CD4-positive, alpha-beta T cell (primary cell): ENCODE measurements around the gene POU3F1. TPM values are rescaled to one million over a fixed set of nuclear protein-coding genes. Genes with fewer than 3 reads are reported as not detected.

Source experiments
- ATAC-seq: fragments of 200-7000 bp; cut with Tn5 transposase; one replicate; pipeline ENCODE4 v1.10.0; 2022; ENCODE audit warnings: mild to moderate bottlenecking; ENCODE audit not compliant: poor library complexity
- CTCF ChIA-PET: fragments of 350-600 bp; sonication (Branson Sonifier 250); formaldehyde crosslinking; loops from one replicate; lab custom pipeline; 2021; ENCODE audit warnings: antibody characterized with exemption, inconsistent platforms; lab: Charles Lee
- POLR2A ChIA-PET: fragments of 350-600 bp; sonication (Branson Sonifier 250); formaldehyde crosslinking; loops from one replicate; lab custom pipeline; 2021; ENCODE audit warnings: antibody characterized with exemption, inconsistent platforms; lab: Charles Lee
- DNase-seq, 14 experiments: peaks; one replicate each; pipeline ENCODE4 v3.0.0-alpha.2; 2013 to 2020; ENCODE audit warnings: mixed read lengths in 2 of 14
- H3K27ac ChIP-seq, 2 donors: one replicate each; pipeline versions ENCODE4 v1.5.1 to v1.7.0; 2013; ENCODE audit warnings: low read length in 2 of 2, low read depth in 1 of 2, mild to moderate bottlenecking in 1 of 2
- H3K27me3 ChIP-seq, 2 experiments: 1 replicate in 1 of 2; 2 replicates in 1 of 2; pipeline versions ENCODE4 v1.6.1 to v1.7.0; 2013; ENCODE audit warnings: low read length in 2 of 2, control low read depth in 1 of 2, mild to moderate bottlenecking in 1 of 2, moderate library complexity in 1 of 2; ENCODE audit not compliant: insufficient read depth in 2 of 2, control insufficient read depth in 1 of 2
- H3K36me3 ChIP-seq: one replicate; pipeline ENCODE4 v1.6.1; 2013; ENCODE audit warnings: low read length, control low read depth; ENCODE audit not compliant: insufficient read depth
- H3K4me1 ChIP-seq: one replicate; pipeline ENCODE4 v1.6.1; 2013; ENCODE audit warnings: low read length, control low read depth; ENCODE audit not compliant: insufficient read depth
- H3K4me3 ChIP-seq: one replicate; pipeline ENCODE4 v1.5.1; 2013; ENCODE audit warnings: mild to moderate bottlenecking, low read length, moderate library complexity
- H3K9me3 ChIP-seq, 2 experiments: 1 replicate in 1 of 2; 2 replicates in 1 of 2; pipeline versions ENCODE4 v1.6.1 to v1.7.0; 2013; ENCODE audit warnings: low read length in 2 of 2, mild to moderate bottlenecking in 2 of 2, control low read depth in 1 of 2, moderate library complexity in 1 of 2; ENCODE audit not compliant: control insufficient read depth in 1 of 2, insufficient read depth in 1 of 2
- H3K27ac Mint-ChIP-seq: one replicate; pipeline ENCODE4 v1.8.0; 2020; ENCODE audit warnings: mixed read lengths
- H3K27me3 Mint-ChIP-seq: one replicate; pipeline ENCODE4 v1.8.0; 2021; ENCODE audit warnings: mixed read lengths
- H3K36me3 Mint-ChIP-seq: one replicate; pipeline ENCODE4 v1.8.0; 2021; ENCODE audit warnings: low read depth, mixed read lengths
- H3K4me1 Mint-ChIP-seq: one replicate; pipeline ENCODE4 v1.8.0; 2021; ENCODE audit warnings: low read depth, mixed read lengths
- H3K4me3 Mint-ChIP-seq: one replicate; pipeline ENCODE4 v1.8.0; 2020; ENCODE audit warnings: mild to moderate bottlenecking, mixed read lengths
- H3K9me3 Mint-ChIP-seq: one replicate; pipeline ENCODE4 v1.8.0; 2020; ENCODE audit warnings: mixed read lengths
- CTCF ChIP-seq: fragments of 200-600 bp; IDR thresholded peaks from one replicate; pipeline ENCODE4 v1.8.0; 2022; ENCODE audit warnings: antibody characterized with exemption, mild to moderate bottlenecking
- intact Hi-C, 2 experiments: fragments of 100-400 bp; cut with DNase I in 1 of 2; cut with micrococcal nuclease in 1 of 2; formaldehyde crosslinking; loops; one replicate each; pipeline versions ENCODE4 v1.15.1 to v1.9.0; 2023 to 2025; cut with DNase I, micrococcal nuclease
- total RNA-seq, 174 experiments: library from RNA in 2 of 174; stranded (reverse) in 2 of 174; gene quantifications; one replicate each; pipeline ENCODE4 v1.2.3 and lab custom pipeline; 2021 to 2026

The POU3F1 gene
- total RNA-seq, 2 experiments from 2014 or later, result 0.22 to 0.27 TPM

- DNase-seq, result no peak
- H3K36me3 ChIP-seq, result peaks cover 42% of the 10 kb centered on the region
- TF ChIP-seq CTCF, result no peak
- peaks cover 44% of the 10 kb centered on the region for H3K4me1 Mint-ChIP-seq
- peaks cover 0 to 5% of the 10 kb centered on the region in 2 experiments for H3K9me3 ChIP-seq
- H3K4me1 ChIP-seq, result peaks cover 43% of the 10 kb centered on the region
- H3K9me3 Mint-ChIP-seq, result no peaks in the 10 kb centered on the region
- H3K4me3 Mint-ChIP-seq, result peak overlapping the region; percentile 99
- POLR2A ChIA-PET, result no interaction called here
- ATAC-seq, result no peak
- H3K36me3 Mint-ChIP-seq, result peaks cover 55% of the 10 kb centered on the region
- H3K27me3 Mint-ChIP-seq, result no peaks in the 10 kb centered on the region
- CTCF ChIA-PET, result interaction anchor here (3.0 kb wide), 1 partner anchor 24 kb away, joined by 16 read pairs; the partner anchor contains the start of gene SF3A3
- H3K27ac Mint-ChIP-seq, result peak overlapping the region; percentile 33
- no peaks in the 10 kb centered on the region for H3K27me3 ChIP-seq
- H3K4me3 ChIP-seq, result no peak overlapping the region
- intact Hi-C loops, result loop anchor here (5.0 to 10.0 kb wide), 4 partner anchors 82 to 1561 kb away; partner anchors contain the start of genes CDCA8 (in 2 of the 2) and PABPC4 (in 1 of the 2)
- H3K27ac ChIP-seq, result no peak overlapping the region
These were observed 32.4 kb downstream of the POU3F1 start for GRCh38 chr1:38014171-38014570.

- H3K36me3 Mint-ChIP-seq, result peaks cover 45% of the 10 kb centered on the region
- ChIA-PET CTCF (interaction anchor here (3.0 kb wide), 1 partner anchor 23 kb away, joined by 16 read pairs; the partner anchor contains the start of gene SF3A3), POLR2A (interaction anchor here (0.8 to 2.1 kb wide), 4 partner anchors 19 to 205 kb away, joined by 3 to 11 read pairs (median 4); partner anchors contain the start of genes C1orf122, INPP5B, MTF1 and YRDC)
- Histone ChIP-seq H3K27ac (peak overlapping the region; percentile 75 to 83), H3K36me3 (peaks cover 32% of the 10 kb centered on the region), H3K4me3 (peak overlapping the region; percentile 86), H3K9me3 (peaks cover 0 to 5% of the 10 kb centered on the region in 2 experiments), H3K27me3 (no peaks in the 10 kb centered on the region), H3K4me1 (peaks cover 47% of the 10 kb centered on the region)
- peak overlapping the region; percentile 97 for H3K27ac Mint-ChIP-seq
- no peak for TF ChIP-seq CTCF
- peak overlapping the region; percentile 99 for H3K4me3 Mint-ChIP-seq
- no peaks in the 10 kb centered on the region for H3K9me3 Mint-ChIP-seq
- intact Hi-C loops, result loop anchor here (2.0 to 10.0 kb wide), 6 partner anchors 22 to 1562 kb away; partner anchors contain the start of genes CDCA8 (in 2 of the 2), PABPC4 (in 1 of the 2) and SF3A3 (in 1 of the 2)
- ATAC-seq (no peak), DNase-seq (no peak)
- no peaks in the 10 kb centered on the region for H3K27me3 Mint-ChIP-seq
- H3K4me1 Mint-ChIP-seq, result peaks cover 39% of the 10 kb centered on the region
These were observed 33.4 kb downstream of the POU3F1 start for GRCh38 chr1:38013227-38013622.

- H3K9me3 Mint-ChIP-seq, result no peaks in the 10 kb centered on the region
- peak within 1 kb of the TSS; percentile 75 to 83 for H3K27ac ChIP-seq
- no peak for TF ChIP-seq CTCF
- peak within 1 kb of the TSS; percentile 99 for H3K4me3 Mint-ChIP-seq
- ATAC-seq, result peak; percentile 94
- intact Hi-C loops, result loop anchor here (1.0 to 10.0 kb wide), 7 partner anchors 22 to 1562 kb away; partner anchors contain the start of genes CDCA8 (in 2 of the 2), SF3A3 (in 2 of the 2) and PABPC4 (in 1 of the 2)
- H3K9me3 ChIP-seq, result peaks cover 0 to 5% of the 10 kb centered on the region in 2 experiments
- no peaks in the 10 kb centered on the region for H3K27me3 Mint-ChIP-seq
- ChIA-PET CTCF (interaction anchor here (0.7 to 3.0 kb wide), 2 partner anchors 23 to 533 kb away, joined by 6 to 16 read pairs; partner anchors contain the start of gene SF3A3), POLR2A (interaction anchor here (0.7 to 2.1 kb wide), 7 partner anchors 19 to 1013 kb away, joined by 3 to 11 read pairs (median 4); partner anchors contain the start of genes C1orf122, INPP5B, MTF1 and SF3A3)
- no peaks in the 10 kb centered on the region for H3K27me3 ChIP-seq
- peak within 1 kb of the TSS; percentile 97 for H3K27ac Mint-ChIP-seq
- DNase-seq, result peak; percentile 80 to 97 (median 85)
- H3K4me1 Mint-ChIP-seq, result peaks cover 39% of the 10 kb centered on the region
- peak within 1 kb of the TSS; percentile 86 for H3K4me3 ChIP-seq
- peaks cover 47% of the 10 kb centered on the region for H3K4me1 ChIP-seq
- peaks cover 39% of the 10 kb centered on the region for H3K36me3 Mint-ChIP-seq
- H3K36me3 ChIP-seq, result peaks cover 27% of the 10 kb centered on the region
These were observed 34.0 kb downstream of the POU3F1 start, which contains the start of gene UTP11 for GRCh38 chr1:38012363-38013226. TSS of gene UTP11 (plus strand) at chr1:38012734. CDS start at chr1:38012803, 69 bp downstream.
